ENCODE measurements around the gene MYMK. TPM values are rescaled to one million over a fixed set of nuclear protein-coding genes. Genes with fewer than 3 reads are reported as not detected.

The MYMK gene
- total and polyA plus RNA-seq, 3 donors from 2014 or later = 0.87 TPM; not detected in 2

- peaks cover 9% of the 10 kb centered on the region for H3K4me1 ChIP-seq
- intact Hi-C loops (cut with DNase I; ENCODE audit: low total_unique reads) = no loop called here
- no peak overlapping the region for H3K4me3 ChIP-seq
- no peak overlapping the region for H3K27ac ChIP-seq
- no peak for TF ChIP-seq POLR2A (IDR thresholded peaks at IDR 0.05)
- TF ChIP-seq CTCF (IDR thresholded peaks at IDR 0.05) = no peak
- H3K27me3 ChIP-seq = no peaks in the 10 kb centered on the region
- no peaks in the 10 kb centered on the region for H3K9me3 ChIP-seq
- DNase-seq = no peak
- 90 to 91% methylated on average over 8 to 9 of the region's 9 CpGs for WGBS, 2 donors
- no peaks in the 10 kb centered on the region for H3K36me3 ChIP-seq (ENCODE audit: low read depth, missing control alignments)
Observed at GRCh38 chr9:133571391-133571890, 46.7 kb upstream of the MYMK start.

- no peaks in the 10 kb centered on the region for H3K27me3 ChIP-seq
- no peaks in the 10 kb centered on the region for H3K36me3 ChIP-seq (ENCODE audit: low read depth, missing control alignments)
- TF ChIP-seq CTCF (IDR thresholded peaks at IDR 0.05) (no peak), POLR2A (IDR thresholded peaks at IDR 0.05) (no peak)
- no peak for DNase-seq
- 74 to 90% methylated on average over 15 to 16 of the region's 16 CpGs for WGBS, 2 donors
- H3K4me1 ChIP-seq = peaks cover 16% of the 10 kb centered on the region
- H3K4me3 ChIP-seq = no peak overlapping the region
- no peak overlapping the region for H3K27ac ChIP-seq
- no peaks in the 10 kb centered on the region for H3K9me3 ChIP-seq
- intact Hi-C loops (cut with DNase I; ENCODE audit: low total_unique reads) = no loop called here
Observed at GRCh38 chr9:133570691-133571080, 45.9 kb upstream of the MYMK start.

- H3K4me1 ChIP-seq = peaks cover 21% of the 10 kb centered on the region
- no peaks in the 10 kb centered on the region for H3K27me3 ChIP-seq
- H3K4me3 ChIP-seq = no peak overlapping the region
- 88 to 92% methylated on average over 18 to 36 of the region's 36 CpGs for WGBS, 2 donors
- intact Hi-C loops (cut with DNase I; ENCODE audit: low total_unique reads) = loop anchor here (5.0 kb wide), 1 partner anchor 53 kb away; no protein-coding TSS in a partner anchor
- no peak for DNase-seq
- no peaks in the 10 kb centered on the region for H3K36me3 ChIP-seq (ENCODE audit: low read depth, missing control alignments)
- TF ChIP-seq CTCF (IDR thresholded peaks at IDR 0.05) = no peak
- no peak for TF ChIP-seq POLR2A (IDR thresholded peaks at IDR 0.05)
- no peaks in the 10 kb centered on the region for H3K9me3 ChIP-seq
- no peak overlapping the region for H3K27ac ChIP-seq
Observed at GRCh38 chr9:133569891-133570690, 45.3 kb upstream of the MYMK start.

- DNase-seq = no peak
- H3K27ac ChIP-seq = no peak overlapping the region
- no peak overlapping the region for H3K4me3 ChIP-seq
- whole genome bisulfite sequencing, 2 donors = 91 to 94% methylated on average over 14 of the region's 14 CpGs
- intact Hi-C loops (cut with DNase I; ENCODE audit: low total_unique reads) = loop anchor here (5.0 kb wide), 1 partner anchor 52 kb away; no protein-coding TSS in a partner anchor
- peaks cover 25% of the 10 kb centered on the region for H3K4me1 ChIP-seq
- H3K27me3 ChIP-seq = no peaks in the 10 kb centered on the region
- no peaks in the 10 kb centered on the region for H3K36me3 ChIP-seq (ENCODE audit: low read depth, missing control alignments)
- no peaks in the 10 kb centered on the region for H3K9me3 ChIP-seq
- TF ChIP-seq CTCF (IDR thresholded peaks at IDR 0.05) (no peak), POLR2A (IDR thresholded peaks at IDR 0.05) (no peak)
Observed at GRCh38 chr9:133569121-133569785, 44.5 kb upstream of the MYMK start.
